OCI-LY3 (cell line): ENCODE results near the gene LDB2.

ENCODE experiments used
- H2AFZ ChIP-seq: fragments of 200-600, 300-600 bp; shearing (Covaris generic); 2 replicates; pipeline ENCODE4 v1.6.0; 2014; ENCODE audit warnings: antibody characterized with exemption, low read depth, low read length
- H3K27ac ChIP-seq: fragments of 200-600, 300-600 bp; sonication (generic); 2 replicates; pipeline ENCODE4 v1.5.1; 2014; ENCODE audit warnings: mild to moderate bottlenecking, low read length, moderate library complexity, mixed read lengths
- H3K27me3 ChIP-seq: fragments of 200-600, 300-600 bp; sonication (generic); 2 replicates; pipeline ENCODE4 v1.6.1; 2014; ENCODE audit warnings: low read depth, low read length, mixed read lengths
- H3K36me3 ChIP-seq: fragments of 200-600, 300-600 bp; sonication (generic); replicated peaks from 2 replicates; pipeline ENCODE3; 2014; ENCODE audit warnings: low read depth, low read length, mixed read lengths
- H3K4me1 ChIP-seq: fragments of 300-600, 200-600 bp; sonication (generic); 2 replicates; pipeline ENCODE4 v1.6.1; 2014; ENCODE audit warnings: low read length, mixed read lengths
- H3K4me2 ChIP-seq: fragments of 200-600, 300-600 bp; sonication (generic); 2 replicates; pipeline ENCODE4 v1.6.1; 2014; ENCODE audit warnings: low read length, mixed read lengths
- H3K4me3 ChIP-seq: fragments of 300-600, 200-600 bp; sonication (generic); 2 replicates; pipeline ENCODE4 v1.5.1; 2014; ENCODE audit warnings: antibody characterized with exemption, mild to moderate bottlenecking, low read length, moderate library complexity
- H3K79me2 ChIP-seq: fragments of 300-600, 200-600 bp; shearing (Covaris generic); 2 replicates; pipeline ENCODE4 v1.6.1; 2014; ENCODE audit warnings: mild to moderate bottlenecking, low read length, mixed read lengths
- H3K9ac ChIP-seq: fragments of 300-600, 200-600 bp; shearing (Covaris generic); 2 replicates; pipeline ENCODE4 v1.6.0; 2014; ENCODE audit warnings: mild to moderate bottlenecking, low read length, moderate library complexity
- H3K9me3 ChIP-seq: fragments of 200-600, 300-600 bp; shearing (Covaris generic); 2 replicates; pipeline ENCODE4 v1.6.1; 2014; ENCODE audit warnings: low read length, mixed read lengths; ENCODE audit not compliant: insufficient read depth
- H4K20me1 ChIP-seq: fragments of 200-600, 300-600 bp; sonication (generic); 2 replicates; pipeline ENCODE4 v1.6.1; 2016; ENCODE audit warnings: low read length, mixed read lengths; ENCODE audit not compliant: insufficient read depth
- CTCF ChIP-seq: fragments of 200-600, 300-600 bp; sonication (generic); IDR thresholded peaks from 2 replicates; pipeline ENCODE4 v1.5.1; 2014; ENCODE audit warnings: antibody characterized with exemption, low read length, low read depth
- EZH2phosphoT487 ChIP-seq: fragments of 200-600 bp; shearing (Covaris generic); IDR thresholded peaks from 2 replicates; pipeline ENCODE4 v1.6.1; 2018; ENCODE audit warnings: antibody characterized with exemption, mixed run types, low read depth

Gene LDB2

GRCh38 chr4:16537926-16538325 is 360.5 kb downstream of the LDB2 start:
- Histone ChIP-seq H3K27me3 (no peaks in the 10 kb centered on the region), H3K79me2 (no peaks in the 10 kb centered on the region), H3K4me2 (no peak overlapping the region), H3K4me3 (no peak overlapping the region), H3K9ac (no peak overlapping the region), H3K9me3 (no peaks in the 10 kb centered on the region), H2AFZ (no peak overlapping the region), H3K27ac (no peak overlapping the region), H3K36me3 (no peaks in the 10 kb centered on the region), H4K20me1 (no peaks in the 10 kb centered on the region), H3K4me1 (no peaks in the 10 kb centered on the region; the same call in 1 of the 2 replicates)
- no peak for TF ChIP-seq CTCF
- no peak for TF ChIP-seq EZH2phosphoT487

- H2AFZ ChIP-seq = no peak overlapping the region
- no peak overlapping the region for H3K4me2 ChIP-seq
- no peaks in the 10 kb centered on the region; the same call in 1 of the 2 replicates for H3K4me1 ChIP-seq
- no peaks in the 10 kb centered on the region for H3K9me3 ChIP-seq
- H3K27ac ChIP-seq = no peak overlapping the region
- H3K4me3 ChIP-seq = no peak overlapping the region
- H3K9ac ChIP-seq = no peak overlapping the region
- H3K36me3 ChIP-seq = no peaks in the 10 kb centered on the region
- H3K79me2 ChIP-seq = no peaks in the 10 kb centered on the region
- no peak for TF ChIP-seq CTCF
- H3K27me3 ChIP-seq = peaks cover 3% of the 10 kb centered on the region; the same call in 1 of the 2 replicates
- H4K20me1 ChIP-seq = no peaks in the 10 kb centered on the region
Measured at GRCh38 chr4:16532240-16532970, 366.0 kb downstream of the LDB2 start.

- TF ChIP-seq EZH2phosphoT487 (no peak), CTCF (no peak)
- H4K20me1 ChIP-seq = no peaks in the 10 kb centered on the region
- H3K9me3 ChIP-seq = no peaks in the 10 kb centered on the region
- no peaks in the 10 kb centered on the region for H3K4me1 ChIP-seq
- H3K36me3 ChIP-seq = no peaks in the 10 kb centered on the region
- H2AFZ ChIP-seq = no peak overlapping the region
- no peak overlapping the region for H3K9ac ChIP-seq
- no peak overlapping the region for H3K4me2 ChIP-seq
- peaks cover 11% of the 10 kb centered on the region; the same call in 1 of the 2 replicates for H3K27me3 ChIP-seq
- no peaks in the 10 kb centered on the region for H3K79me2 ChIP-seq
- H3K27ac ChIP-seq = no peak overlapping the region
- no peak overlapping the region for H3K4me3 ChIP-seq
Measured at GRCh38 chr4:16530688-16531635, 367.5 kb downstream of the LDB2 start.
